Measurements from ENCODE around the gene SPHK2.

The SPHK2 gene

GRCh38 chr19:48615231-48616040 is 3.9 kb upstream of the SPHK2 start:
- Histone ChIP-seq H3K4me3 (IDR thresholded peaks at IDR 0.05; ENCODE audit: insufficient read depth, low read depth, low read length) (no peak overlapping the region), H3K9ac (no peak overlapping the region), H2AFZ (ENCODE audit: low read depth) (no peak overlapping the region), H3K27me3 (ENCODE audit: insufficient read depth, low read depth) (no peaks in the 10 kb centered on the region), H3K79me2 (ENCODE audit: insufficient read depth, low read depth) (peaks cover 35% of the 10 kb centered on the region), H3K27ac (no peak overlapping the region), H4K20me1 (ENCODE audit: insufficient read depth) (peaks cover 26% of the 10 kb centered on the region), H3K4me1 (ENCODE audit: low read depth, poor library complexity, severe bottlenecking) (peaks cover 17% of the 10 kb centered on the region), H3K36me3 (ENCODE audit: insufficient read depth) (peaks cover 10% of the 10 kb centered on the region; the same call in 1 of the 2 replicates), H3K4me2 (no peak overlapping the region)
- TF ChIP-seq CTCF (conservative IDR thresholded peaks at IDR 0.05; ENCODE audit: low read depth, low read length) = no peak

- peaks cover 26% of the 10 kb centered on the region for H4K20me1 ChIP-seq (ENCODE audit: insufficient read depth)
- H3K27me3 ChIP-seq (ENCODE audit: insufficient read depth, low read depth) = no peaks in the 10 kb centered on the region
Observed at GRCh38 chr19:48616041-48616436, 3.3 kb upstream of the SPHK2 start.

GRCh38 chr19:48616491-48617056 is 2.7 kb upstream of the SPHK2 start:
- no peak overlapping the region for H3K27ac ChIP-seq

More at GRCh38 chr19:48616041-48616436, 3.3 kb upstream of the SPHK2 start:
- H3K79me2 ChIP-seq (ENCODE audit: insufficient read depth, low read depth) = peaks cover 35% of the 10 kb centered on the region
- H3K4me2 ChIP-seq = no peak overlapping the region
- H2AFZ ChIP-seq (ENCODE audit: low read depth) = no peak overlapping the region
- no peak overlapping the region for H3K27ac ChIP-seq
- H3K9ac ChIP-seq = no peak overlapping the region
- H3K4me3 ChIP-seq (IDR thresholded peaks at IDR 0.05; ENCODE audit: insufficient read depth, low read depth, low read length) = no peak overlapping the region
- no peak for TF ChIP-seq CTCF (conservative IDR thresholded peaks at IDR 0.05; ENCODE audit: low read depth, low read length)
- peaks cover 10% of the 10 kb centered on the region; the same call in 1 of the 2 replicates for H3K36me3 ChIP-seq (ENCODE audit: insufficient read depth)
- peaks cover 18% of the 10 kb centered on the region for H3K4me1 ChIP-seq (ENCODE audit: low read depth, poor library complexity, severe bottlenecking)

More at GRCh38 chr19:48616491-48617056, 2.7 kb upstream of the SPHK2 start:
- no peak for TF ChIP-seq CTCF (conservative IDR thresholded peaks at IDR 0.05; ENCODE audit: low read depth, low read length)
- no peak overlapping the region for H3K9ac ChIP-seq
- H3K4me1 ChIP-seq (ENCODE audit: low read depth, poor library complexity, severe bottlenecking) = peaks cover 18% of the 10 kb centered on the region
- H3K36me3 ChIP-seq (ENCODE audit: insufficient read depth) = peaks cover 10% of the 10 kb centered on the region; the same call in 1 of the 2 replicates
- no peak overlapping the region for H2AFZ ChIP-seq (ENCODE audit: low read depth)
- H3K79me2 ChIP-seq (ENCODE audit: insufficient read depth, low read depth) = peaks cover 35% of the 10 kb centered on the region
- H3K4me2 ChIP-seq = no peak overlapping the region
- H4K20me1 ChIP-seq (ENCODE audit: insufficient read depth) = peaks cover 26% of the 10 kb centered on the region
- no peaks in the 10 kb centered on the region for H3K27me3 ChIP-seq (ENCODE audit: insufficient read depth, low read depth)
- no peak overlapping the region for H3K4me3 ChIP-seq (IDR thresholded peaks at IDR 0.05; ENCODE audit: insufficient read depth, low read depth, low read length)
